ENCODE measurements around the gene ARHGAP11A.

ARHGAP11A gene

GRCh38 chr15:32656091-32656490 lies 40.8 kb downstream of the ARHGAP11A start:
- no peak for DNase-seq (ENCODE audit: low read depth, low spot score)

GRCh38 chr15:32656496-32656895 lies 41.2 kb downstream of the ARHGAP11A start:
- no peak for DNase-seq (ENCODE audit: low read depth, low spot score)

- no peak for DNase-seq (ENCODE audit: low read depth, low spot score)
Measured at GRCh38 chr15:32657198-32657883, 42.0 kb downstream of the ARHGAP11A start.

- no peak for DNase-seq (ENCODE audit: low read depth, low spot score)
Measured at GRCh38 chr15:32657941-32658340, 42.6 kb downstream of the ARHGAP11A start.

- DNase-seq (ENCODE audit: low read depth, low spot score): peak; percentile 57
Measured at GRCh38 chr15:32659340-32660155, 44.2 kb downstream of the ARHGAP11A start.

GRCh38 chr15:32663671-32664070 lies 48.4 kb downstream of the ARHGAP11A start:
- no peak for DNase-seq (ENCODE audit: low read depth, low spot score)

GRCh38 chr15:32664796-32665195 lies 49.5 kb downstream of the ARHGAP11A start:
- DNase-seq (ENCODE audit: low read depth, low spot score): no peak

GRCh38 chr15:32667321-32667720 lies 52.0 kb downstream of the ARHGAP11A start:
- DNase-seq (ENCODE audit: low read depth, low spot score): no peak

GRCh38 chr15:32668942-32669341 lies 53.6 kb downstream of the ARHGAP11A start:
- no peak for DNase-seq (ENCODE audit: low read depth, low spot score)

- DNase-seq (ENCODE audit: low read depth, low spot score): no peak
Measured at GRCh38 chr15:32669896-32670611, 54.8 kb downstream of the ARHGAP11A start.

- DNase-seq (ENCODE audit: low read depth, low spot score): no peak
Measured at GRCh38 chr15:32670623-32671022, 55.3 kb downstream of the ARHGAP11A start.

- DNase-seq (ENCODE audit: low read depth, low spot score): peak; percentile 69
Measured at GRCh38 chr15:32671339-32672325, 56.3 kb downstream of the ARHGAP11A start.

GRCh38 chr15:32674681-32675080 lies 59.4 kb downstream of the ARHGAP11A start:
- DNase-seq (ENCODE audit: low read depth, low spot score): no peak

- DNase-seq (ENCODE audit: low read depth, low spot score): no peak
Measured at GRCh38 chr15:32675466-32675865, 60.2 kb downstream of the ARHGAP11A start.

GRCh38 chr15:32676169-32676568 lies 60.9 kb downstream of the ARHGAP11A start:
- no peak for DNase-seq (ENCODE audit: low read depth, low spot score)

- DNase-seq (ENCODE audit: low read depth, low spot score): peak; percentile 37
Measured at GRCh38 chr15:32677238-32677750, 62.0 kb downstream of the ARHGAP11A start.

GRCh38 chr15:32679298-32679690 lies 64.0 kb downstream of the ARHGAP11A start:
- DNase-seq (ENCODE audit: low read depth, low spot score): no peak

- DNase-seq (ENCODE audit: low read depth, low spot score): peak; percentile 82
Measured at GRCh38 chr15:32682569-32682968, 67.3 kb downstream of the ARHGAP11A start.

GRCh38 chr15:32682977-32683630 lies 67.8 kb downstream of the ARHGAP11A start:
- no peak for DNase-seq (ENCODE audit: low read depth, low spot score)

GRCh38 chr15:32683906-32684584 lies 68.7 kb downstream of the ARHGAP11A start:
- DNase-seq (ENCODE audit: low read depth, low spot score): peak; percentile 94
